Stimulated activated CD4-positive, alpha-beta T cell treated with anti-CD3 and anti-CD28 coated beads, Interleukin-1b, Interleukin-23, amount 100 ng/mL, for 1 hour (primary cell): ENCODE results near the gene FGF6.
"Not testable (repeated sequence)": the region's sequence is repeated elsewhere in the genome, so short reads cannot be mapped to it uniquely, and the experiment has no call there.

ENCODE experiments used
- DNase-seq, 2 donors: peaks; one replicate each; pipeline ENCODE4 v3.0.0-alpha.2; 2020; ENCODE audit warnings: low read depth in 2 of 2

Gene FGF6

DNA sequence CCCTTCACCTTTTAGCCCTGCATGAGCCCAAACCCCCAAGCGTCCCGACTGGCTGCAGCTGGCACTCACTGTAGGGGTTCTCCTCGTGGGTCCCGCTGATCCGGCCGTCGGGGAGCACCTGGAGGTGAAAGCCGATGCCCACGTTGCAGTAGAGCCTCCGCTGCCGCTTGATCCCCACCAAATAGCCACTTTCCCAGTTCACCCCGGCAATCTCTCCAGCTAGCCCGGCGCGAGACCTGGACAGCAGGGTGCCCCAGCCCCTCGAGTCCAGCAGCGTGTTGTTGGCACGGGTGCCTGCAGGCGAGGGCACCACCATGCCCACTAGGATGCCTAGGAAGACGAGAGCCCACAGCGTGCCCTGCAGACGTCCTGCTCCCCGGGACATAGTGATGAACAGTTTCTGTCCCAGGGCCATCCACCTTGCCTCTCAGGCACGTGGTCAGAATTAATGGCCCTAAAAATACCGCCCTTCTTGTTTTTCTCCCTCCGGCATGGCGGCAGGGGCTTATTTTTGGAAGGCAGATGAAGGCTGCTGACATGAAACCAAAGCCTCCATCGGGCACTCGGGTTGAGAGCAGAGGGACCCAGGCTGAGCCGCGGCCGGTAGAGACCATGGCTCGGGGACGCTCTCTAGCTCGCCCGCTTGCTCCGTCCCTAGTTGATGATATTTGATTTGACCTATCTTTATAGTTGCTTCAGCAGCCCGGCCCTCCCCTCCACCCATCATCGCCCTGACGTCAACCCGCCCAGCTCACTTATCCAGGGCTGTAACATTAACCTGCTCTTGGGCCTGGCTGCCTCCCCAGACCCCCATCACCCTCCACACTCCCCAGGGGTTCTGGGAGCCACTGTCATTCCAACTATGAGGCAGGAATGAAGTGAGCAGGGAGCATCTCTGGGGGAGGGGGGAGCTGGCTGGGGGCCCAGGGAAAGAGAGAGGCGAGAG lies at the start of gene FGF6:
Gene FGF6, minus strand, starts transcription at position 660 of the 946 bp plus-strand sequence. Its CDS starts 245 bp downstream, at position 415.
- no peak for DNase-seq

DNA sequence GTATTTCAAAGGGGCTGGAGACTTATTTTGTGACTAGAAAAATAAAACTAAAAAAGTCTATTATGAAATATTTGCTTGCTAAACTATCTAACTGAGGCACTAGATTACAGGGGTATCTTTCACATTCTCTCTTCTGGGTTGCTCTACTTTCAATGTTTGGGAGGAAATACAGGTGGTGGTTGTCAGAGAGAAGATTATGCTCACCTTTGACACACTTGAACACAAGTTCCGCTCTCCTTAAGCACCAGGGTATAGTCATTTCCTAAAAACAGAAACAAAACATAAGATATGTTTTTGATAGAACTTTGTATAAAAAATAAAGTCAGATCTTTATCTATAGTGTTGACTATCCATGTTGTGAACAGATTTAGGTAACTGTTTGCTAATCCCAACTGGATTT lies 45.4 kb upstream of the FGF6 start:
- no peak for DNase-seq

DNA sequence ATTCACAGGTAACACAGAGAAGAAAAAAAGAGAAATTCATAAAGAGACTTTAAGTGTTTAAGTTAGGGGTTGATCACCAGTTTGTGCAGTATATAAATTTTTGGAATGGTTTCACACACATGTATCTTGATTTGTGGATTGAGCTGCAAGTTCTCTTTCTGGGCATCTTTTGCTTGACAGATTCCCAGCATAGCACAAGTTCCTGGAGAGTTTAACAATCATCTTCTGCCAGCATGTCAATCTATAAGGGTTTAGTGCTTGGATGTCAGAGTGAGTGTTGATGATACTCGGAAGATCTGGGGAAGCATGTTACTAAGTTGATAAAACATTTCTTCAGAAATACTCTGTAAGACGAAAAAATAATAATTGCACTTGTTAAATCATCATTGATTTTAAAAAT lies 43.9 kb upstream of the FGF6 start:
- no peak for DNase-seq

- DNase-seq: no peak
Observed at GRCh38 chr12:4486980-4487379, 41.4 kb upstream of the FGF6 start.

DNA sequence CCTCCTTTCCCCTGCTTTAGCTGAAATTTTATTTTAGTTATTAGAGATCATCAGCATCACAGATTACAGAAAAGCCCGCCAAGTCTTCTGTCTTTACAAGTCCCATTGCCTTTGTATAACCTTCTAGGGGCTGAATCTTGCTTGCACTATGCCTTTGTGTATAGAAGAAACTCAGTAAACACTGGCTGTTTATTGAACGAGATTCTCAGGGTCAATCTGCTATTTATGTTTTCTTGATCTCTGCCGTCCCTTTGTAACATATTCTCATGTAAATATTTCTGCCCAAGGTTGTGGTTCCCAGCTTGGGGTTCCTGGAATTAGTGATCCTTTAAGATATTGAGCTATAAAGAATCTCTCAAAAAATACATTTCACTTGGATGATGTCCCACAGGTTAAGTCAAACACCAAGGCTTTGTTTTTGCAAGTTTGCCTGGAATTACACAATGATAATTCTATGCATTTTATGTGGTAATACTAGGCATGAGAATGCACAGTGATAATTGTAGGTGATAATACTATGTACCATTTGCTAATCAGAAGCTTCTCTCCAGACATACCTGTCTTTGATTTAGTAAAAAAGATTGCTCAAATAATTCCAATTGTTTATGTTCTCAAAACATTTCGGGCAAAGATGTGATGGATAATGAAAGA lies 40.6 kb upstream of the FGF6 start:
- DNase-seq: no peak

GRCh38 chr12:4483885-4484823 lies 38.5 kb upstream of the FGF6 start:
- no peak for DNase-seq

GRCh38 chr12:4482936-4483335 lies 37.3 kb upstream of the FGF6 start:
- DNase-seq: no peak

DNA sequence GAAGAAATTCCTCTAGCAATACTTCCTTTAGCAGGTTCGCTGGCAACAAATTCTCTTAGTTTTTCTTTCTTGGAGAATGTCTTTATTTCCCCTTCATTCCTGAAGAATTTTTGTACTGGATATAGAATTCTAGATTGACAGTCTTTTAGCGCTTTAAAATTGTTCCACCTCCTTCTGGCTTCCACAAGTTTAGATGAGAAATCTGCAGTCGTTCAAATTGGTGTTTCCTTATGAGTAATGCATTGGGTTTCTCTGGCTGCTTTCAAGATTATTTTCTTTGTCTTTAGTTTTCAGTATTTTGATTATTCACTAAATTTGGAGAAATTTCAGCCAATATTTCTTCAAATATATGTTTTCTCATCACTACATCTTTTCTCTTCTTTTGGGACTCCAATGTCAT lies 33.3 kb upstream of the FGF6 start:
- DNase-seq: no peak

- DNase-seq: no peak
Observed at GRCh38 chr12:4477129-4477528, 31.5 kb upstream of the FGF6 start.

DNA sequence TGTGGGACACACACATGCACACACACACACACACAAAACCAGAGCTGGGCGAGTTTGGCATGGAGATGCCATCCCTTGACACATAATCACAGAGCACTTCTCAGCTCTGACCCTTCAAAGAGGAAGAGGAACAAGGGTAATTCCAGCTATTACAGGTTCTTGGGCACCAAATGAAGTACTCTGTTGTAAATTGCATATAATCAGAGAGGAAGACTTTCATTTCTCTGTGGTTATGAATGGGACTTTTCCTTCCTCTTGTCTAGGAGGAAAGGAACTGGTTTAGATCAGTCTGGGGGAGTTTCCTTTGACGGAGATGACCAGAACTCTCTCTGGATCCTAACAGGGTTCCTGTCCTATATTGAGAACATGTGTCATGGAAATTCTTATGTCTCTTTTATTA lies 26.4 kb upstream of the FGF6 start:
- DNase-seq: no peak

DNA sequence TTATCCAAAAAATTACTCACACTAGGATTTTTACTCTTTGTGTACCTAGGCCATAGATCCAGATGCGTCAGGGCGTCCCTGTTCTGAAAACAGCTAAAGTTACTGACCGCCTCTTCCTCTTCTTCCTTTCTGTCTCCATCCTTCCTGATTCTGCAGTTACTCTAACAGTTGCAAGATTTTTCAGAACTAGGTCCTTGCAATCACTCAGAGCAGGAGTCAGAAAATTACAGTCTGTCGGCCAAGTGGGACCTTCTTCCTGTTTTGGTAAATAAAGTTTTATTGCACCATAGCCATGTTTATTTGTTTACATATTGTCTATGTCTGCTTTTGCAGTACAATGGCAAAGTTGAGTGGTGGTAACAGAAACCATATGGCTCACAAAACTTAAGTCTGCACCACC lies 25.6 kb upstream of the FGF6 start:
- DNase-seq: no peak

GRCh38 chr12:4468994-4469393 lies 23.4 kb upstream of the FGF6 start:
- DNase-seq: no peak

GRCh38 chr12:4460761-4461160 lies 15.1 kb upstream of the FGF6 start:
- DNase-seq: no peak

- DNase-seq: not testable (repeated sequence)
Observed at GRCh38 chr12:4455849-4456248, 10.2 kb upstream of the FGF6 start.

DNA sequence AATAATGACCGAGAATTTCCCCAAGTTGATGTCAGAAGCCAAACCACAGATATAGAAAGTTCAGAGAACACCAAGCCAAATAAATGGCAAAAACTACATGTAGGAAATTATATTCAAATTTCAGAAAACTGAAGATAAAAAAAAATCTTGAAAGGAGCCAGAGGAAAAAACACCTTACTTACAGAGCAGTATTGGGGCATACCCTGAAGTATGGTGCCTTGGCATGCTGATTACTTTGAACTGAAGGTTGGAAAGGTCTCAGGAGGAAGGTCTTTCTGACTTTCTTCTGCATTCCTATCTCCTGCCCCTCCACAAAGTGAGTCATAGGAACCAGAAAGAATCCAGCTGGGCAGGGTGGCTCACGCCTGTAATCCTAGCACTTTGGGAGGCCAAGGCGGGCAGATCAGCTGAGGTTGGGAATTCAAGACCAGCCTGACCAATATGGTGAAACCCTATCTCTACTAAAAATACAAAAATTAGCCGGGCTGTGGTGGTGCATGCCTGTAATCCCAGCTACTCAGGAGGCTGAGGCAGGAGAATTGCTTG lies 8.8 kb upstream of the FGF6 start:
- no peak for DNase-seq

DNA sequence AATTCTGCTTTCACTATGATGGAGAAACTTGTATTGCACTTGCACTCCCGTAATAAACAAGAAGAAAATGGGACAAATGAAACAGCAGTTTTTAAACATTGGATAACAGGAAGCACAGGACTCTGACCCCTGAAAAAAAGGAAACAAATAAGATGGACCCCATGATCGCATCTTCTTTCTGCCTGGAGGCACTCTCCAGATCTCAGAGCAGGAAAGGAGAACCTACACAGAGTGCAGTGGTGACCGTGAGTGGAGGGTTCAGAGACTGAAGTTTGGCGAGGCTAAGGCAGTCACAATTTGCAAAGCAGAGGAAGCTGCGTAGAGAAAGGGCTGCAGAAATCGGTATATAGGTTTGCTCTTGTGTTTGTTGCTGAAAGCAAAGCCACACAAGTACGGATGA lies 6.1 kb upstream of the FGF6 start:
- no peak for DNase-seq

- no peak for DNase-seq
Observed at GRCh38 chr12:4450551-4451112, 5.0 kb upstream of the FGF6 start.

DNA sequence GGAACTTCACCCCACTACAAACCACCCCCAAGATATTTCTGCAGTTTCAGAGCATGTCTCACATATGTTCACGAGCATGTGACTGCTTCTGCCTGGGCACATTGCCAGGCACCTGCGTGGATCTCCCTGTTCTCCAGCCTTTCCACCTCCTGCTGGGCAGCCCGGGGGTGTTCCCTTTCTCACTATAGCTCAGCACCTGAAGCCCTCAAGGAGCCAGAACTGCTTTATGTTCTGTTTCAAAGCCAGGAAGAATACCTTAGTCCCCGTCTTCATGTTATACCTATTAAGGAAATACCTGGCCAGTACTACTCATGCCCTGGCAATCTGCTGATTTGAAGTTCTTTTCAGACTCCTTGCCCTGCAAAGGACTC lies 4.2 kb upstream of the FGF6 start:
- no peak for DNase-seq

DNA sequence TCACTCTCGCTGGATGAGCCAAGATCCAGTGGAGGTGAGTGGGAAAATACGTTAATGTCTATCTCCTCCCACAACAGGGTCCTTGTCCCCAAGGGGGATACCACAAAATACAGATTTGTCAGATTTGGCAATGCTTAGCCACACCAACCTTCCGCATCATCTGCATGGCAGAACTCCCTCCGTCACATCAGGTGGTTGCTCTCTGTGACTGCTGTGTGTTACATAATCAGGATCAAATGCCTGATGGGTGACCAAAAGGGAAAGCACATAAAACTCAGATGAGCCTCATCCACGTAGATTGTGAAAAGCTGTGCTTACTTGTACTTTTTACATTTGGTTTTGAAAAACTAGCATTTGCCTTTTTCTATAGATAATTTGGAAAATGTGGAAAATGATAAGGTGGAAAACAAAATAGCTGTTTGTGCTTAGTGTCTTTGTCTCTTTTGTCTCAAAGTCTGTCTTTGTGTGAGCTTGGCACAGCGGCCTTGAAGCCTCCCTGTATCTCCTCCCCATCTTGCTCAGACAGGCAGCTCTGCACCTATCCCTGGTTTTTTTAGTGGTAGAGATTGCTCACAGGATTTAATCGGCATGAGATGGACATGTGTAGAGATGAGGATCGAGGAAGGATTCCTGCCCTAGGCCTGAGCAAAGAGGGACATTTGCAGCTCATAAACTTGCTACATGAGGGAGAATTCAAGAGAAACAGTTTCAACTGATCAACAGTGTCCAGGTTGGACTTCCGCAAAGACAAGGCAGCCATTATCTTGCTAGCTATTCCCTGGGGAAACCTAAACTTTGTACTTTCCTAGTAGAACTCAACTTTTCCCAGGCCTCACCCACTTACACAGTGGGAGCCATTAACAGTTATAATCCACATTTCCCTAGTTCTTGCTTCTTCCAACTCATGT lies 3.6 kb upstream of the FGF6 start:
- DNase-seq: no peak

DNA sequence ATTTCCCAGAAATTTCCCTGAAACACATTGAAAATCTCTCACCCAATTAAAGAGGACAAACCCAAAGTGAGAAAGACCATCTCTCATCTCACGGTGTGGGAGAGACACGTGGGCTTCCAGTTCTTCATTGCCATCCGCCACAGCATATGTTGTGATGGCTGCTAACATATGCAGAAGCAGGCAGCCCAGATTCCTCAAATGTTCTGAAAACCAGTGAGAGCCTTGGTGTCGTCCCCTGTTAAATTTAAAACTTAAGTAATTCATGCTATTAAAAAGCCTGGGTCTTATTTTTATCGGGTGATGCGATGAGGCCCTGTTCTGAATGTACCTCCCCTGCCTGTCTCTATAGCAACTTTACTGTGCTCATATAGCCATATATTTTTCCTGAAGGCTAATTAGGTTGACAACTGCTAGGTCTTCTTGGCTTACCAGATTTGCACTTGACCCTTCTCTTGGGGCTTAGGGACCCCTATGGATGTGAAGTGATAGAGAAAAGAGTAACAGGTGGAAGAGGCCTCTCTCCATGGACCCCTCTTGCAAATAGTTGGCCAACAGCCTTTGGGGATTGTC lies 2.8 kb upstream of the FGF6 start:
- DNase-seq: no peak
